ENCODE results near the gene TCFL5. TPM values are rescaled to one million over a fixed set of nuclear protein-coding genes. Genes with fewer than 3 reads are reported as not detected.

Gene TCFL5
- total RNA-seq, 1 experiment from 2014 or later = 20.4 TPM

- TF ChIP-seq E2F5 (CRISPR knock-in tag; IDR thresholded peaks at IDR 0.05) = 0 out of 2 replicates have a peak, but pooled peaks have one; percentile 30
- TF ChIP-seq MLX (CRISPR knock-in tag; IDR thresholded peaks at IDR 0.05) = no peak
- no peak for TF ChIP-seq SMAD4 (CRISPR knock-in tag; IDR thresholded peaks at IDR 0.05)
- TF ChIP-seq OVOL2 (CRISPR knock-in tag; IDR thresholded peaks at IDR 0.05; ENCODE audit: borderline replicate concordance) = no peak
- peak; percentile 71; the same call in 1 of the 2 replicates for TF ChIP-seq GTF2I (CRISPR knock-in tag; conservative IDR thresholded peaks at IDR 0.05)
- TF ChIP-seq ETV6 (CRISPR knock-in tag; IDR thresholded peaks at IDR 0.05) = peak; percentile 34; the same call in 1 of the 2 replicates
- 0 out of 2 replicates have a peak, but pooled peaks have one; percentile 18 for TF ChIP-seq SP1 (CRISPR knock-in tag; conservative IDR thresholded peaks at IDR 0.05)
- peak; percentile 96 for TF ChIP-seq ZNF121 (CRISPR knock-in tag; IDR thresholded peaks at IDR 0.05)
- no peak for TF ChIP-seq ZNF138 (CRISPR knock-in tag; conservative IDR thresholded peaks at IDR 0.05)
- TF ChIP-seq NFE2L1 (CRISPR knock-in tag; IDR thresholded peaks at IDR 0.05) = no peak
- no peak for TF ChIP-seq GRHL2 (CRISPR knock-in tag; IDR thresholded peaks at IDR 0.05; ENCODE audit: insufficient replicate concordance, severe bottlenecking)
- peak; percentile 67; the same call in 1 of the 2 replicates for TF ChIP-seq MAX (CRISPR knock-in tag; IDR thresholded peaks at IDR 0.05)
- peak; percentile 31; the same call in 1 of the 2 replicates for TF ChIP-seq ZNF219 (CRISPR knock-in tag; IDR thresholded peaks at IDR 0.05; ENCODE audit: borderline replicate concordance)
- TF ChIP-seq MXD4 (CRISPR knock-in tag; IDR thresholded peaks at IDR 0.05; ENCODE audit: borderline replicate concordance) = no peak
- TF ChIP-seq USF1 (CRISPR knock-in tag; IDR thresholded peaks at IDR 0.05) = no peak
- peak overlapping the region; percentile 79 for H3K4me3 Mint-ChIP-seq
- ATAC-seq (no peak), DNase-seq (ENCODE audit: low spot score) (peak; percentile 68)
- ChIA-PET CTCF (interaction anchor here (1.0 to 3.1 kb wide), 14 partner anchors 13 to 295 kb away, joined by 3 to 16 read pairs (median 4); partner anchors contain the start of genes COL9A3 and SLCO4A1), POLR2A (no interaction called here)
- no peaks in the 10 kb centered on the region for H3K9me3 Mint-ChIP-seq
- peaks cover 16% of the 10 kb centered on the region for H3K4me1 Mint-ChIP-seq
- H3K27ac Mint-ChIP-seq = no peak overlapping the region
- H3K27me3 Mint-ChIP-seq (ENCODE audit: low read depth) = peaks cover 19% of the 10 kb centered on the region
- peaks cover 22% of the 10 kb centered on the region for H3K36me3 Mint-ChIP-seq
These were observed 66.4 kb downstream of the TCFL5 start for GRCh38 chr20:62795023-62795761.

GRCh38 chr20:62794007-62794724, 67.5 kb downstream of the TCFL5 start:
- ChIA-PET POLR2A (interaction anchor here (0.6 to 0.9 kb wide), 2 partner anchors 22 to 108 kb away, joined by 4 read pairs; no protein-coding TSS in a partner anchor), CTCF (interaction anchor here (0.6 to 3.1 kb wide), 36 partner anchors 9 to 584 kb away, joined by 3 to 20 read pairs (median 4); partner anchors contain the start of genes COL9A3, NTSR1, RBBP8NL and SLCO4A1)
- Mint-ChIP-seq H3K9me3 (no peaks in the 10 kb centered on the region), H3K4me3 (peak overlapping the region; percentile 79), H3K36me3 (peaks cover 12% of the 10 kb centered on the region), H3K4me1 (peaks cover 16% of the 10 kb centered on the region), H3K27me3 (ENCODE audit: low read depth) (peaks cover 19% of the 10 kb centered on the region), H3K27ac (no peak overlapping the region)
- ATAC-seq (peak; percentile 83), DNase-seq (ENCODE audit: low spot score) (peak; percentile 98)
- TF ChIP-seq FOXP4 (CRISPR knock-in tag; IDR thresholded peaks at IDR 0.05) = peak; percentile 30; the same call in 1 of the 2 replicates
- peak; percentile 10; the same call in 1 of the 2 replicates for TF ChIP-seq GABPB1 (CRISPR knock-in tag; IDR thresholded peaks at IDR 0.05)
- TF ChIP-seq MAX (CRISPR knock-in tag; IDR thresholded peaks at IDR 0.05) = no peak
- TF ChIP-seq HMGXB4 (CRISPR knock-in tag; IDR thresholded peaks at IDR 0.05) = peak; percentile 42; the same call in 1 of the 2 replicates
- TF ChIP-seq PRRX2 (CRISPR knock-in tag; IDR thresholded peaks at IDR 0.05) = no peak
- peak; percentile 100 for TF ChIP-seq SP1 (CRISPR knock-in tag; conservative IDR thresholded peaks at IDR 0.05)
- TF ChIP-seq ZNF138 (CRISPR knock-in tag; conservative IDR thresholded peaks at IDR 0.05) = no peak
- no peak for TF ChIP-seq IRF2 (CRISPR knock-in tag; IDR thresholded peaks at IDR 0.05; ENCODE audit: borderline replicate concordance, low read depth)
- TF ChIP-seq CREM (CRISPR knock-in tag; IDR thresholded peaks at IDR 0.05) = 0 out of 2 replicates have a peak, but pooled peaks have one; percentile 55
- TF ChIP-seq MXD4 (CRISPR knock-in tag; IDR thresholded peaks at IDR 0.05; ENCODE audit: borderline replicate concordance) = no peak
- TF ChIP-seq ZNF281 (CRISPR knock-in tag; IDR thresholded peaks at IDR 0.05) = no peak
- TF ChIP-seq RORB (CRISPR knock-in tag; IDR thresholded peaks at IDR 0.05) = no peak

Measured in WTC11 (cell line).